Endodermal cell (in vitro differentiated cells): ENCODE data around the gene QTRT2. TPM values are rescaled to one million over a fixed set of nuclear protein-coding genes. Genes with fewer than 3 reads are reported as not detected.

Source experiments
- DNase-seq: peaks from one replicate; pipeline ENCODE4 v3.0.0-alpha.2; 2017
- H3K27ac ChIP-seq: 2 replicates; pipeline ENCODE4 v1.5.1; 2013; ENCODE audit warnings: mild to moderate bottlenecking, low read depth, low read length, moderate library complexity
- H3K27me3 ChIP-seq: 2 replicates; pipeline ENCODE4 v1.6.1; 2013; ENCODE audit warnings: mild to moderate bottlenecking, low read length, moderate library complexity; ENCODE audit not compliant: insufficient read depth, control insufficient read depth, poor library complexity, severe bottlenecking
- H3K36me3 ChIP-seq: 2 replicates; pipeline ENCODE4 v1.7.0; 2013; ENCODE audit warnings: mild to moderate bottlenecking, low read length, moderate library complexity; ENCODE audit not compliant: control insufficient read depth, insufficient read depth
- H3K4me1 ChIP-seq: one replicate; pipeline ENCODE4 v1.7.0; 2013; ENCODE audit warnings: low read length; ENCODE audit not compliant: control insufficient read depth, insufficient read depth
- H3K4me3 ChIP-seq: 2 replicates; pipeline ENCODE4 v1.5.1; 2013; ENCODE audit warnings: mild to moderate bottlenecking, low read length, moderate library complexity
- H3K9ac ChIP-seq: 2 replicates; pipeline ENCODE4 v1.6.1; 2013; ENCODE audit warnings: mild to moderate bottlenecking, low read length, moderate library complexity; ENCODE audit not compliant: poor library complexity, severe bottlenecking; ENCODE audit errors: extremely low read depth
- H3K9me3 ChIP-seq: 2 replicates; pipeline ENCODE4 v1.6.1; 2013; ENCODE audit warnings: mild to moderate bottlenecking, low read length, moderate library complexity; ENCODE audit not compliant: control insufficient read depth
- H3K27ac Mint-ChIP-seq: 2 replicates; pipeline ENCODE4 v1.8.0; 2020; ENCODE audit warnings: mixed read lengths
- H3K27me3 Mint-ChIP-seq: 2 replicates; pipeline ENCODE4 v1.8.0; 2021; ENCODE audit warnings: mild to moderate bottlenecking, mixed read lengths; ENCODE audit not compliant: insufficient read depth
- H3K36me3 Mint-ChIP-seq: 2 replicates; pipeline ENCODE4 v1.8.0; 2020; ENCODE audit warnings: low read depth, mixed read lengths
- H3K4me1 Mint-ChIP-seq: 2 replicates; pipeline ENCODE4 v1.8.0; 2020; ENCODE audit warnings: mixed read lengths
- H3K4me3 Mint-ChIP-seq: 2 replicates; pipeline ENCODE4 v1.8.0; 2020; ENCODE audit warnings: mild to moderate bottlenecking, moderate library complexity, mixed read lengths
- H3K9me3 Mint-ChIP-seq: 2 replicates; pipeline ENCODE4 v1.8.0; 2020; ENCODE audit warnings: mild to moderate bottlenecking, mixed read lengths
- CTCF ChIP-seq: fragments of 200-600 bp; sonication (generic); conservative IDR thresholded peaks from 2 replicates; pipeline ENCODE4 v1.5.0; 2021; ENCODE audit warnings: antibody characterized with exemption, mild to moderate bottlenecking
- WGBS, 2 experiments: methylation state at CpG; one replicate each; pipeline versions ENCODE4 v1.1.5 to v1.1.7; 2013; ENCODE audit warnings: missing lambda C conversion rate in 2 of 2, mixed read lengths in 1 of 2; ENCODE audit not compliant: insufficient coverage in 1 of 2, insufficient read length in 1 of 2; 5-methylcytosine and 5-hydroxymethylcytosine counted together
- total RNA-seq, 2 donors: library from RNA; stranded (reverse); fragmentation: NEBNext Ultra II Directional in 1 of 2; extraction: Animal tissue kit (Norgen Biotek cat#: 25700) in 1 of 2; gene quantifications; 2 replicates in 1 of 2; 3 replicates in 1 of 2; pipeline ENCODE4 v1.2.1, GENCODE V29; 2021

Gene QTRT2
- total RNA-seq, 2 donors from 2014 or later: 33.0 to 37.7 TPM

- WGBS, 2 experiments: 68 to 83% methylated on average over 3 to 4 of the region's 4 CpGs
- Mint-ChIP-seq H3K27ac (no peak overlapping the region), H3K4me3 (no peak overlapping the region), H3K27me3 (no peaks in the 10 kb centered on the region), H3K9me3 (peaks cover 2% of the 10 kb centered on the region), H3K36me3 (no peaks in the 10 kb centered on the region), H3K4me1 (peaks cover 18% of the 10 kb centered on the region)
- no peaks in the 10 kb centered on the region for H3K36me3 ChIP-seq
- H3K9ac ChIP-seq: no peak overlapping the region
- no peaks in the 10 kb centered on the region for H3K27me3 ChIP-seq
- H3K9me3 ChIP-seq: no peaks in the 10 kb centered on the region
- no peak for TF ChIP-seq CTCF
- DNase-seq: no peak
- H3K4me3 ChIP-seq: peak overlapping the region; percentile 51
- no peak overlapping the region for H3K27ac ChIP-seq
- H3K4me1 ChIP-seq: peaks cover 2% of the 10 kb centered on the region
These were observed 34.3 kb upstream of the QTRT2 start for GRCh38 chr3:114022145-114022802.

GRCh38 chr3:114025451-114025850 is 31.1 kb upstream of the QTRT2 start:
- H3K27me3 Mint-ChIP-seq: no peaks in the 10 kb centered on the region
- WGBS, 2 experiments: 92 to 100% methylated on average over 1 to 2 of the region's 2 CpGs
- Histone ChIP-seq H3K9me3 (no peaks in the 10 kb centered on the region), H3K4me1 (peaks cover 2% of the 10 kb centered on the region), H3K27me3 (no peaks in the 10 kb centered on the region), H3K27ac (no peak overlapping the region), H3K4me3 (no peak overlapping the region), H3K9ac (no peak overlapping the region), H3K36me3 (no peaks in the 10 kb centered on the region)
- H3K27ac Mint-ChIP-seq: no peak overlapping the region
- peaks cover 2% of the 10 kb centered on the region for H3K9me3 Mint-ChIP-seq
- no peaks in the 10 kb centered on the region for H3K36me3 Mint-ChIP-seq
- peaks cover 14% of the 10 kb centered on the region for H3K4me1 Mint-ChIP-seq
- DNase-seq: no peak
- no peak overlapping the region for H3K4me3 Mint-ChIP-seq
- TF ChIP-seq CTCF: no peak

GRCh38 chr3:114026331-114026730 is 30.2 kb upstream of the QTRT2 start:
- H3K4me3 Mint-ChIP-seq: no peak overlapping the region
- no CpG with 5 or more reads among the region's 2 CpGs for WGBS, 2 experiments

More at GRCh38 chr3:114026331-114026730, 30.2 kb upstream of the QTRT2 start:
- no peaks in the 10 kb centered on the region for H3K27me3 ChIP-seq
- peaks cover 2% of the 10 kb centered on the region for H3K4me1 ChIP-seq
- Mint-ChIP-seq H3K4me1 (peaks cover 13% of the 10 kb centered on the region), H3K27ac (no peak overlapping the region), H3K36me3 (no peaks in the 10 kb centered on the region), H3K27me3 (no peaks in the 10 kb centered on the region), H3K9me3 (peaks cover 2% of the 10 kb centered on the region)
- no peak overlapping the region for H3K4me3 ChIP-seq
- H3K9me3 ChIP-seq: no peaks in the 10 kb centered on the region
- TF ChIP-seq CTCF: no peak
- no peak overlapping the region for H3K9ac ChIP-seq
- H3K36me3 ChIP-seq: no peaks in the 10 kb centered on the region
- no peak for DNase-seq
- no peak overlapping the region for H3K27ac ChIP-seq
